ENCODE data around the gene CIBAR2.
"Not testable (repeated sequence)": the region's sequence is repeated elsewhere in the genome, so short reads cannot be mapped to it uniquely, and the experiment has no call there.

The CIBAR2 gene

DNA sequence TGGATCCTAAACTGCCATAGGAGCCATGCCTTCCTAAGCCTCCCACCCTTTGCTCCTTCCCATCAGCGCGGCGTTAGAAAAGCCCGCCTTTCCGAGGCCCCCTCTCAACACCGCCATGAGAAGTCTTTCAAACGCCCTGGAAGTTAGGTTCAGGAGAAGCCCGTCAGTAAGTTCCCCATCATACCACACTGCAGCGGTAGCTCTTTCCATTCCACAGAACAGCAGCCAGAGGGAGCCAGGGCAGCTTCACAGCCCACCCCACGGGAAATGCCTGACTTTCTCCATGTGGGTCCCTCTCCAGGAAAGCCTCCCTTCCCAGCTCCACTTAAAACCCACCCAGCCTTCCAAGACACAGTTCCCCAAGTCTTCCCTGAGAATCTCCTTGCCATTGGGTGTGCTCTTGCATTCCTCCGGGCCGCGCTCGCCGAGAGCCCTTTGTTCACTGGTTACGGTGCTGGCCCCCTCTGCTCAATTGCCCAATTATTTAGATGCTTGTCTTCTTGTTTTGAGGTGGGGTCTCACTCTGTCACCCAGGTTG, 56.0 kb downstream of the CIBAR2 start:
- no peak for DNase-seq

DNA sequence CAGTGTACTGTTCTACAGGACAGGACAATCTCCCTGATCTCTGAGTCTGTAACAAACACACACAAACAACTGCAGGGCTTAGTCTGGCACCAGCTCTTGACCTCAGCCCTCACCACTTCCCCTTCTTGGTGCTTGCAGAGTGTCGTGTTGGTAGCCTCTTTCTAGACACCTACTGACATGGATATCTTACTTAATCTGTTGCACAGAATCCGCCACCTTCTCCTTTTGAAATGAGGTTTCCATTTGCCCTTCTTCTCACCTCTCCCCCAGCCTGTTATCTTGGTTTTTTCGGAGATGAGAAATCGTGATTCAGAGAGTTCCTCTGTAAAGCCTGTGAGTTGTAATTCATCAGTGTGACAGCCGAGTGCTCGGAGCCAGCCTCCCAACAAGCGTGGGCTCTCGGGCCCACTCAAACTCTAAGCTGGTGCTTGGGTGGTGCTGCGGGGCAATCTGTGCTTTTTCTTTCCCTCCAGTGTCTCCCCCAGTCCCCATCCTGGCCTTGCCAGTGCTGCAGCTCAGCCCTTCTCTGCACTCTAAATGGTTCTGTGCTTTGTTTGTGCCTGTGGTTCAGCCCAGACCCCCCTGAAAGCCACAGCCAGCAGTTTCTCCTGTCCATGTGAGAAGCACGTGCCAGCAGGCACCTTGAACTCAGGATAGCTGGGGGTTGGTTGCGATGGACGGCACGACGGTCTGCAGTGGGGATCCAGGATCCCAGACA, 56.6 kb downstream of the CIBAR2 start:
- peak; percentile 78 for DNase-seq

DNA sequence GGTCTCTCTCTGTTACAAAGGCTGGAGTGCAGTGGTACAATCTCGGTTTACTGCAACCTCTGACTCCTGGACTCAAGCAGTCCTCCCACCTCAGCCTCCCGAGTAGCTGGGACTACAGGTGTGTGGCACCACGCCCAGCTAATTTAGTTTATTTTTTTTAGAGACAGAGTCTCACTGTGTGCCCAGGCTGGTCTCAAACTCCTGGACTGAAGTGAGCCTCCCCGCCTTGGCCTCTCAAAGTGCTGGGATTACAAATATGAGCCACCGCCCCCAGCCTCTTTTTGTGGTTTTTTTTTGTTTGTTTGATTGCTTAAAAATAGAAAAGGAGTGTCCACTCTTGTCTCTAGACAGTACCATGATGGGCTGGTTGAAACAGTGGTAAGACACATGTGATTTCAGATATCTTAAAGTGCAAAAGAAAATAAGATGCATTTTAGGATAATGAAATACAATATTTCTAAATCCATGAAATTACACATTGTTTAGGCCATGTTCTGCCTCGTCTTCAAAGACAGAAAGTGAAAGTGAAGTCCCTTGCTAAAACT, 57.3 kb downstream of the CIBAR2 start:
- DNase-seq, result no peak

DNA sequence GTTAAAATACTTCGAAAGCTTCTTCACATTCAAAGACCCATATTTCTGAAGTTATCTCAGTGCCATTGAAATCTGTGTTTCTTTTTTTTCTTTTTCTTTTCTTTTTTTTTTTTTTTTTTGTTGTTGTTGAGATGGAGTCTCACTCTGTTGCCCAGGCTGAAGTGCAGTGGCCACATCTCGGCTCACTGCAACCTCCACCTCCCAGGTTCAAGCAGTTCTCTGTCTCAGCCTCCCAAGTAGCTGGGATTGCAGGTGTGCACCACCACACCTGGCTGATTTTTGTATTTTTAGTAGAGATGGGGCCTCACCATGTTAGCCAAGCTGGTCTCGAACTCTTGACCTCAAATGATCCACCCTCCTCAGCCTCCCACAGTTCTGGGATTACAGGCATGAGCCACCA, 58.0 kb downstream of the CIBAR2 start:
- not testable (repeated sequence) for DNase-seq

DNA sequence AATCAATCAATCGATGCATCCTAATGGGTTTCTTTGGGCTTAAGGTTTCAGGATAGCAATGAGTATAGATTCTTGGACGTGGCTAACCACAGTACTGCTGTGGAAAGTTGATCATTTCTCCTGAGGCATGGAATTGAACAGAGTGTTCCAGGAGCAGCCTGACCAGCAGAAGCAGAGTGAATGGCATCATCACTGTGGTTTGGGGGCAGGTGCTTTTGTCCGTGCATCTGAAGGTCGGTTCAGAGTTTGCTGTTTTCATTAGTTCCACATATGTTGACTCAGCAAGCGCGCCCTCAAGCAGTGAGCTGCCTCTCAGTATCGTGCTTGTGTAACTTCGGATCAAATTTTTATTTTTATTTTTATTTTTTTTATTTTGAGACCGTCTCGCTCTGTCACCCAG, 59.7 kb downstream of the CIBAR2 start:
- no peak for DNase-seq

DNA sequence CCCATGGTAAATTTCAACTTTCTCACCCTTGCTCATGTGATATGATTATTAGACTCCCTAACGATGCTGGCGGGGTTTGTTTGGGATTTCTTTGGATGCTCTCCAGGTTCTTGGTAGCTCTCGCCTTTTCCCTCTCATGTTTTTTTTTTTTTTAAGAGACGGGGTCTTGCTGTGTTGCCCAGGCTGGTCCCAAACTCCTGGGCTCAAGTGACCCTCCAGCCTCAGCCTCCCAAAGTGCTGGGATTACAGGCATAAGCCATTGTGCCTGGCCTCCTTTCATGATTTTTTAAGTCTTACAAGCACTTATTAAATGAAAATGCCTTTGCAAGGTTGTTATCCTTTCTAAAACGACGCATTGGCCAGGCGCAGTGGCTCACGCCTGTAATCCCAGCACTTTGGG, 60.6 kb downstream of the CIBAR2 start:
- no peak for DNase-seq

DNA sequence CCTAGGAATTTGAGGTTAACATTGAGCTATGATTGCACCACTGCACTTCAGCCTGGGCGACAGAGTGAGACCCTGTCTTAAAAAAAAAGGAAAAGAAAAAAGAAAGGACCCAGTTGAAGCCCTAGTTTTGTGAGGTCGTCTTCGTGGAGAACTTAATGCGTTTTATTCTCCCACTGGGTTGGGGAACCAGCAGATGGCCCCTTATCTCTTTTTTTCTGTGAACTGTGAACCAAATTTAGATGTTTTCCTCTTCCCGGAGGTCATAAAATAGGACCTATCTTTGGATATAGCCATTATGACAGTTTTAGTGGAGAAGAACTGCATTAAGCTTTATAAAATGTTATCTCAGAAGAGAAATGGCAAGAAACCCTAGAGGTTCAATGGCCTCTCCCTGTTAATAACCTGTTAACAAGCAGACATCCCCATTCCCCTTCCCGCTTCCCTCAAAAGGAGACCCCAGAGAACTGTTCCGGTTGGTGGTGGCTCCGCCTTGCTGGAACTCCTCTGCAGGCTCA, 61.1 kb downstream of the CIBAR2 start:
- no peak for DNase-seq

DNA sequence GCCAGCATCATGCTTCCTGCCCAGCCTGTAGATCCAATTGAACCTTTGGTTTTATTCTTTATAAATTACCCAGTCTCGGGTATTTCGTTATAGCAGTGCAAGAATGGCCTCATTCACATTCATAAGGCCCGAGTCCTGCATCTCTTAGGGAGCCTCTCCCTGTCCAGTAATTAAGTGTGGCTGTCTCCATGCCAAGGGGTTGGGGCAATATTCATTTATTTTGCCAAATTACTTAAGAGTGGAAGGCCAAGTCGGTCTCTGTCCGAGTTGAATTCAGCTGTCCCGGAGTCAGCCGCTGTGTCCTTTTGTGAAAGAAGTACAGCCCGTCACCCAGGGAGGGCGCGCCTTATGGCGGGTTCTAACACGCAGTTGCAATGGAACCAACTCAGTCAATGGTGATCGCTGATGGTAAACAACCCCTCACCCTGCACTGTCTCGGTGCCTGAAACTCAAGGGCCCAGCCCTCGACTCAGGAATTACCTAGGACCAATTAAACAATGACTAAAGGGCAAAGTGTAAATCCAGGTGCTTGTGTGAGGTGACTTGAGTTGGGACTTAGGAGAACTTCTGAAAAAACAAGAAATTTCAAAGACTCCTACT, 62.5 kb downstream of the CIBAR2 start:
- DNase-seq, result no peak

DNA sequence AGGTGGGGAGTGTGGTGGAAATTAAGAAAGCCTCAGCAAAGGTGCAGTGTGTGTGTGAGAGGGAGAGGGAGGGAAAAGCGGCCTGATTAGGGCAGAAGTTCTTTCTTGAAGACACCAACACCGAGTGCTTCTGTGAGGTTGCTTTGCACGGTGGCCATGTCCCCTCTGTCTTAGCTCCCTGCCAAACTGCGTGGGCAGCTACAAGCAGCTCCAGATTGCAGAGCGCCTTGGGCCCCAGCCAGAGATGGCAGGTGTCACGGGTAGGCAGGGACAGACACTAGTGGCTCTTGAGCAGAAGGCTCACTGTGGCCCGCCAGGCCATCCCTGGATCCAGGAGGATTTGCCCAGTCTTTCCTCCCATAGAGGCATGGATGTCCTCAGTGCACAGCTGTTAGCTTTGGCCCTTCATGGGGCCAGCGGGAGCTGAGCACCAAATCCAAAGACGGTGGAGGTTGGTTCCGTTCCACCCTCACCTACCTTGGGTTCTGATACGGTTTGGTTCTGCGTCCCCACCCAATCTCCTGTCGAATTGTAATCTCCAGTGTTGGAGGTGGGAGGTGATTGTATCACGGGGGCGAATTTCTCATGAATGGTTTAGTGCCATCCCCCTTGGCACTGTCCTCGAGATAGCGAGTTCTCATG, 63.2 kb downstream of the CIBAR2 start:
- no peak for DNase-seq
